ENCODE measurements around the gene TAS1R1.
"Not testable (repeated sequence)": the region's sequence is repeated elsewhere in the genome, so short reads cannot be mapped to it uniquely, and the experiment has no call there.

The TAS1R1 gene

GRCh38 chr1:6588893-6589520, 33.9 kb downstream of the TAS1R1 start:
- no peak for DNase-seq (ENCODE audit: low read depth in 2 of 2)

GRCh38 chr1:6590046-6590445, 34.9 kb downstream of the TAS1R1 start:
- DNase-seq (ENCODE audit: low read depth in 2 of 2) = no peak

GRCh38 chr1:6591222-6591621, 36.1 kb downstream of the TAS1R1 start:
- DNase-seq (ENCODE audit: low read depth in 2 of 2) = no peak

GRCh38 chr1:6591644-6592043, 36.5 kb downstream of the TAS1R1 start:
- DNase-seq (ENCODE audit: low read depth in 2 of 2) = no peak

GRCh38 chr1:6592441-6592840, 37.3 kb downstream of the TAS1R1 start:
- DNase-seq (ENCODE audit: low read depth in 2 of 2) = no peak

GRCh38 chr1:6592865-6593593, 37.9 kb downstream of the TAS1R1 start:
- no peak for DNase-seq (ENCODE audit: low read depth in 2 of 2)

GRCh38 chr1:6593810-6594209, 38.7 kb downstream of the TAS1R1 start:
- no peak for DNase-seq (ENCODE audit: low read depth in 2 of 2)

GRCh38 chr1:6594977-6595740, 40.1 kb downstream of the TAS1R1 start:
- DNase-seq (ENCODE audit: low read depth in 2 of 2) = no peak

GRCh38 chr1:6596351-6596750, 41.2 kb downstream of the TAS1R1 start:
- DNase-seq (ENCODE audit: low read depth in 2 of 2) = no peak

GRCh38 chr1:6596886-6597776, 42.0 kb downstream of the TAS1R1 start:
- no peak for DNase-seq (ENCODE audit: low read depth in 2 of 2)

GRCh38 chr1:6597777-6598131, 42.6 kb downstream of the TAS1R1 start:
- DNase-seq (ENCODE audit: low read depth in 2 of 2) = no peak

GRCh38 chr1:6599141-6599975, 44.3 kb downstream of the TAS1R1 start:
- DNase-seq (ENCODE audit: low read depth in 2 of 2) = peak in 1 of 2 donors; percentile 36

- DNase-seq (ENCODE audit: low read depth in 2 of 2) = not testable (repeated sequence)
Observed at GRCh38 chr1:6599991-6600390, 44.9 kb downstream of the TAS1R1 start.

- no peak for DNase-seq (ENCODE audit: low read depth in 2 of 2)
Observed at GRCh38 chr1:6600410-6601048, 45.4 kb downstream of the TAS1R1 start.

- peak in 1 of 2 donors; percentile 64 for DNase-seq (ENCODE audit: low read depth in 2 of 2)
Observed at GRCh38 chr1:6601049-6601922, 46.2 kb downstream of the TAS1R1 start.

- DNase-seq (ENCODE audit: low read depth in 2 of 2) = no peak
Observed at GRCh38 chr1:6601923-6602668, 47.0 kb downstream of the TAS1R1 start.

- peak; percentile 74 to 76 for DNase-seq (ENCODE audit: low read depth in 2 of 2)
Observed at GRCh38 chr1:6602669-6603237, 47.6 kb downstream of the TAS1R1 start, which contains the start of gene KLHL21. Gene KLHL21 (minus strand): TSS chr1:6602869. CDS start chr1:6602817, 52 bp downstream.

GRCh38 chr1:6603238-6603914, 48.3 kb downstream of the TAS1R1 start:
- DNase-seq (ENCODE audit: low read depth in 2 of 2) = peak in 1 of 2 donors; percentile 16
